ENCODE data around the gene SAXO1.

Gene SAXO1

DNA sequence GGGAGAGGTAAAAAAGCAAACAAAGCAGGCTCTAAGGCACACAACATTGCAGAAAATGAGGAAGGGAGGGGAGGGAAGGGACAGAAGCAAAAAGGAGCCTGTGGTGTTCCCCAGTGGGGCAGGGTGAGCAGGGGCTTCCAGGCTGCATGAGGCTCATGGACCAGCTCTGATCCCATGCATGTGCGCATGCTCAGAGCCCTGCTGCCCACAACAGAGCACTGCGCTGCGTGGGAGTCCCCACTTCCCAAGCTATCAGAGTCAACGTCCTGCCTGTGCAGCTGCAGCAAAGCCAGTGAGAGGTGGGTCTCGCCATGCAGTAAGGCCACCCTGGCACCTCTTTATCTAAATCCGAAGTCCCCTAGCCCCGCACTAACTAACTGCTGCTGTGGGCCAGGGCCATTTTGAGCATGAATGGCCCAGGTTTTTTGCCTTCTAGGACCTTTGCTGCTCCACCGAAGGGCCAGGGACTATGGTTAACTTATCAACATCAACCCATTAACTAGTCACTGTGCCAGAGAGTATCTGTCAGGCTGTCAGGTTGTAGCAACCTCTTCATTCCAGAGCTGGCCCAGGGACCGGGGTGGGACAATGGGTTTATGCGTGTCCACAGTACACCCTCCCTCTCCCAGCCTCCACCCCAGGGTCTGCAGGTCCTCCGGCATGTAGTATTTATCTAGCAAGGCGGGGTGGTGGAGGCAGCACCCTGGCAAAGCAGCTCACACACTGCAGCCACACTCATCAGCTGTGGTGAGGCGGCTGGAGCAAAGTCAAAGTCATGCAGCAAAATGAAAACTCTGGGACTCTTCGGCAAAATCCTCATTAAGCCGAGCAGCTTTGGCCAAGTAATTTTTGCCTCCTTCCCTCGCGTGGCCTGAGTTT is 123.6 kb downstream of the SAXO1 start:
- no peak for DNase-seq

DNA sequence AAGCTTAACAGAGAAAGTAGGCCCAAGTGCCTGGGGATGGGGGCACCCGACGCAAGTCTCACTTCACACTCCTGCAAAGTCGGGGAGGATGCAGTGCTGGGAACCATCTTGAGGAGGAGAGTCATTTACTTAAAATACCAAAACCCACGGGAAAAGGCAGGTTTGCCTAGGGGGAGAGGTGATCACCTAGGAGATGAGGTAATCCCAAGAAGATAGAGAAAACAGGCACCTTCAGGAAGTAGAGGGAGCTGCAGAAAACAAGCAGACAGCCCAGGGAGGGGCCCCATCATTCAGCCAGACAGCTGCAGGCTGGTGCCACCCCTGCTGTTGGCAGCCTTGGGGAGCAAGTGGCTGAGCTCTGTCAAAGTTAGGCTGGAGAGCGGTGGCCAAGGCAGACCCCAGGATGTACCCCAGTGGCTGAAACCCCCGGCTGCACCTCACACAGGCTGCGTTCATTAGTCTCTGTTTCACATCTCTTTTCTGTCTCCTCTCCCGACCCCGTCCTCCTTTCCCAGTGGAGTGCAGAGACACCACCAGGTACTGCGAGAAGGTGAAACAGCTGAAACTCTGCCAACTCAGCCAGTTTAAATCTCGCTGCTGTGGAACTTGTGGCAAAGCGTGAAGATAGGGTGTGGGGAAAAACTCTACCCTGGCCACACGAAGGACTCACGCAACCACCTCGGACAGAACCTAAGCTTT is 124.9 kb downstream of the SAXO1 start:
- DNase-seq: no peak

DNA sequence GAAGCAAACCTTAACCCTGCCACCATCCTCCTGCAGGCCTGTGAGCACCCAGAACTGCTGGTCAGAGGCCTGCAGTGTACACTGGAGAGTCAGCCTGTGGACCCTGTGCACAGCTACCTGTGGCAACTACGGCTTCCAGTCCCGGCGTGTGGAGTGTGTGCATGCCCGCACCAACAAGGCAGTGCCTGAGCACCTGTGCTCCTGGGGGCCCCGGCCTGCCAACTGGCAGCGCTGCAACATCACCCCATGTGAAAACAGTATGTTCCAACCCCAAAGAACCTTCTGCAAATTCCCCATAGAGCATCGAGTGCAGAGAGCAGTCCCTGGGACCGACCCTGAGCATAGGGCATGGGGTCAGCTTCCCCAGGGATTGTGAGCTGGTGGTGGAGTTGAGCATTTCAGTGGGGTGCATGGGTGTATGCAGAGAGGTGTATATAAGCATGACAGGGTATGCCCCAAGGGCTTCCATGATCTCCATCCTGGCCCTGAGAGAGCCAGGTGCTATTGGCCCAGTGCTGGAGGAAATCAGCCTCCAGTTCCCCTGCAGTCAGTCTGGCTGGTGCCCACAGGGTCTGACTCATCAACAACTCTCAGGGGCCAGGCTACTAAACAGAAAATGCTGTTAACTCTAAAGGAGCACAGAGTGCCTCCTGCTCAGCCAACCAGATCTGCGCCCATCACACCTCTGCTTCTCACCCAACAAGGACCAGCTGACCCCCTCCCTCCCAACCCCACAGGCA is 126.2 kb downstream of the SAXO1 start:
- no peak for DNase-seq

DNA sequence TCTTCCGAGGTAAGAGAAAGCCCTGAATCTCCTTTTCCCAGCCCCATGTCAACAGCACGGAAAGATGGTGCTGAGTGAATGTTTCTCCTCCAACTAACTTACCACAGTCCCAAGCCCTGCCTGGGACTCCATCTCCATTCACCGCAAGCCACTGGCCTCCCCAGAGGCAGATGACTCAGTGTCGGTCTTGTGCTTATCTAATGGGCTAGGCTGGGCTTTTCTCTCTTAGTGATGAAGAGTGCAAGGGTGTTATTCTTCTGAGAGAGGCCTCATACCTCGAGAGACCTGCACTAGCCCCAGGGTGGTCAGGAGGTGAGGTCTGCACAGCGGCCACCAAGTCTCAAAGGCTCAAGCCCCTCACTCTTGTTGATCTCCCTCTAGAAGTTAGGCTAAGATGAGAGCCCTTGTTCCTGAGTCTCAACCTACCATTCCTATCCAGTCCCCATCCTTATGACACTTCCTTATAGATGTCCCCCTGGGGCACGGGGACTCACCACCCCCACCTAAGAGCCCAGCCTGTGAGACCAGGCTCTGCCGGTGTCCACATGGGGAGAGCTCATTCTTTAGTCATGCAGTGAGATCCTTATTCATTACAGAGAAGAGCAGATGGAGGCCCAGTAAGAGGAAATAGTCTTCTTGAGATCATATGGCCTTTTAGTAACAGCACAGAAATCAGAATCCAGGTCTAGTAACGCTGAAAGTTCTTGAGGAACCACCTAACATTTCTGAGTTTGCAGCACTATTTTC is 127.0 kb downstream of the SAXO1 start:
- no peak for DNase-seq

GRCh38 chr9:18905028-18905882 is 127.8 kb downstream of the SAXO1 start:
- no peak for DNase-seq

GRCh38 chr9:18903450-18903849 is 129.6 kb downstream of the SAXO1 start:
- DNase-seq: no peak

GRCh38 chr9:18896531-18897179 is 136.4 kb downstream of the SAXO1 start:
- DNase-seq: no peak

- DNase-seq: no peak
These were observed 137.0 kb downstream of the SAXO1 start for GRCh38 chr9:18896004-18896403.

DNA sequence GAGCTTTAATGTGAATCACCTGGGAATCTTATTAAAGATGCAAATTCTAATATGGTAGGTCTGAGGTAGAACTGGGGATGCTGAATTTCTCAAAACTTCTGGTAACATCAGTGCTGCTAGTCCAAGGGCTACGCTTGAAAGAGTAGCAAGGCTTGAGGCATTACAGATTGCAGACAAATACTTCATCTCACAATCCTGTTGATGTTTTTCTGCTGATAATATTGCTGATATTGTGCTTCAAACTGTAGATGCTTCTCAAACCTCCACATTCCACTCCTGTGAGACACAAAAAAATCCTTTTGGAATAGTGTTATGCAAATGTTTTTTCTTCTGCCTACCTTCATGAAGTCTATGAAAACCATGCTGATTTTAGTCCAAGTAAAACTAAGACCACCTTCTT is 139.5 kb downstream of the SAXO1 start:
- DNase-seq: no peak

DNA sequence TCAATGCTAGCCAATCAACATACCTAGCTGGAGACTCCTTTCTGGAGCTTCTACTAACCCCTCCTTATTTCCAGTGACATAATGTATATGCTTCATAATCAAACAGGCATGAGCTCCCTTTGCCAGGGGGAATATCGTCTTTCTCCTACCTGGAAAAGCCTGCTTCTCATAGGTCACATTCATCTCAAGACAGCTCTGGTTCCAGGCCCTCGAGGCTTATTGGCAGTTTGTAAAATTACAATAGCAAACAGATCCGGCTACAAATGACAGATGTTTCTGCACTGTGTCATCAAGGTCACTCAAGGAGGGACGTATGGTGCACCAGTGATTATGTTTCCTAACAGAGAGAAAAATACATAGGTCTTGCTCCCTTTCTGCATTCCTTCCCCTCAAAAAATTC is 140.0 kb downstream of the SAXO1 start:
- DNase-seq: no peak

GRCh38 chr9:18891946-18892670 is 140.9 kb downstream of the SAXO1 start:
- DNase-seq: no peak

DNA sequence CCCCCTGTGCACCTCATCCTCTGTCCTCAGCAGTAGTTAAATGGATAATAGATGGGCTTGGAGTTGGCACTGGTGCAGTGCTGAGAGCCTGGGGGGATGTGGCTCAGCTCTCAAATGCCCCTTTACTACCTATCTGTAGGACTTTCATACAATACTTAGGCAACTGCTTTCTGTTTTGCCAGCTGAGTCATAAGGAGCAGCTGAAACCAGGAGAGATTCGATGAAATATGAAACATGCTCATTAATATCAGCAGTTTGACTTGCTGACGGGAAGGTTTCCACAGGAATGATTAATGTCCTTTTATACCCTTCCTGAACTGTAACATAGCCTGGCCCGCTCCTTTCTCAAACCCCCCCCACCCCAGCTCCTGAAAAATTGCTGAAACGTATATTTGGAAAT is 142.6 kb downstream of the SAXO1 start:
- no peak for DNase-seq

DNA sequence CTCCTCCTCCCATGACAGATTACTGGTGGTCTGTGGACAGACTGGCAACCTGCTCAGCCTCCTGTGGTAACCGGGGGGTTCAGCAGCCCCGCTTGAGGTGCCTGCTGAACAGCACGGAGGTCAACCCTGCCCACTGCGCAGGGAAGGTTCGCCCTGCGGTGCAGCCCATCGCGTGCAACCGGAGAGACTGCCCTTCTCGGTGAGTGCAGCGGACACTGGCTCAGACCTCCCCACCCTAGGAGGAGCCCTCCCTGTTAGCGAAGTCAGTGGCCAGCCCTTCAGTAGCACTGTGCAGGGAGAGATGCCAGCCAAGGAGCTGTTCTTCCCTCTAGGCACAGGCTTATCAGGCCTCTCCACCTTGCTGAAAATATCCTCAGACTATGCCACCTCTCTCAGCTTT is 143.5 kb downstream of the SAXO1 start:
- no peak for DNase-seq

GRCh38 chr9:18888290-18888689 is 144.7 kb downstream of the SAXO1 start:
- no peak for DNase-seq

- no peak for DNase-seq
These were observed 145.5 kb downstream of the SAXO1 start for GRCh38 chr9:18887546-18887945.

DNA sequence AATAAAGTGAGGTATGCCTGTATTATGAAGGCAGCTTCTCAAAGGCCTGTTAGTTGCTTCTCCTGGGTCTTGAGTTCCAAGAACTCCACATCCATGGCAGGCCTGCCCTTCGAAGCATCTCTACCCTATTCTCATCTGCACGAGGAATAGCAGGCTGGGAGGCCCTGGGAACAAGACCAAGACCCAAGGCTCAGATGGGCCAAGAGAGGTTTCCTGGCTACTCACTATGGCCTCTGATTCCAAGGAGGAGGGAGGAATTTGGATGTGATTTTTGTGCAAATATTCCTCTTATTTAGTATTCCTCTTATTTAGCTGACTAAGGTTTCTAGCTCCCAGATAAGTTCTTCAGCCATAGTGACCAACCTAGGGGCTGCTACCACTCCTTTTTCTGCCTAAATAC is 151.3 kb downstream of the SAXO1 start:
- DNase-seq: no peak

DNA sequence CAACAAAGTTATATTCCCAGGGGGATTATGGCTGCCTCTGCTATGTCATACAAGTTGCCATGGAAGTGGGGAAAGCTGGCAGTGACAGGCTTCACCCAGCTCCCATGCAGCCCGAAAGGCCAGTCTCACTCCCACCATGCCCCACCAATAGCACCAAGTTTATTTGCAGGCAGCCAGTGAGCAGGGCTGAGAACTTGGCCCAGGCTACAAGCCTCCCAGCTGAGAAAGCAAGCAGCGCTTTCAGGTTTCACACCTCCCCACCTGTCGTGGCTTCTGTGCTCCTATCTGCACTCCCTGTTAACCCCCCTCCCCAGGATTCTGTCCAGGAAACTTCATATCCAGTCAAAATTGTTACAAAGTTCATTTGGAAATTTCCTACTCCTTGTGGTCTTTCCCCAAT is 155.0 kb downstream of the SAXO1 start:
- DNase-seq: no peak
